Eye (tissue), 1 donor: ENCODE measurements around the gene ABCD1.
"Not testable (repeated sequence)": the region's sequence is repeated elsewhere in the genome, so short reads cannot be mapped to it uniquely, and the experiment has no call there.

Experiments
- DNase-seq: peaks from one replicate; pipeline ENCODE4 v3.0.0-alpha.2; 2015

Gene ABCD1

DNA sequence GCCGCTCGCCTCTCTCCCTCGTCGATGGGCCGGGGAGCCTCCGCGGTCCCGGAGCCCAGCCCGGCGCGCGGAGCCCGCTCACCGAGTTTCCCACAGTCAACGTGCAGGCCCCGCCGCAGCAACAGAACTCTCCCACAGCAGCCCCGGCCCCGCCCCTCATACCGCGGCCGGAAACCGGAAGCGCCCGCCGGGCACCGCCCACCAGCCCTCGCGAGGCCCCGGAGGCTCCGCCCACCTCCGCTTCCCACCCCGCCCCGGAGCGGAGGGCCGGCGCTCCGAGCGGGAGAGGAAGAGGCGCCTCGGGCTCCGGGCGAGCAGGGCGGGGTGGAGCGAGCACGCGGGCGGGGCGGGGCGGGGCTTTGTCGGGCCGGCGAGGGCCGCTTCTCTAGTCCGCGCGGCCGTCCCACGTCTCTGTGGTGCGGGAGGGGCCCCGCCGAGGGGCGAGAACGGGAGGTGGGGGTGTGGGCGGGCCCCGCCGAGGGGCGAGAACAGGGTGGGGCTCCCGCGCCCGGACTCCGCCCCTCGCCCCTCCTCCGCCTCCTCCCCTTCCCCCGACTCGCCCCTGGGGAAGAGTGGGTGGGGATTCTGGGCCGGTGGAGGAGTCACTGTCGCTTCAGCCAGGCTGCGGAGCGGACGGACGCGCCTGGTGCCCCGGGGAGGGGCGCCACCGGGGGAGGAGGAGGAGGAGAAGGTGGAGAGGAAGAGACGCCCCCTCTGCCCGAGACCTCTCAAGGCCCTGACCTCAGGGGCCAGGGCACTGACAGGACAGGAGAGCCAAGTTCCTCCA, at the start of gene ABCD1, which contains the start of gene BCAP31:
Gene ABCD1 (plus strand): TSS at position 605 of the 787 bp plus-strand sequence. CDS start 411 bp downstream, outside the sequence.
Gene BCAP31 (minus strand): TSS at position 136 of the 787 bp plus-strand sequence. CDS start 1,143 bp downstream, outside the sequence.
- DNase-seq = peak; percentile 94

DNA sequence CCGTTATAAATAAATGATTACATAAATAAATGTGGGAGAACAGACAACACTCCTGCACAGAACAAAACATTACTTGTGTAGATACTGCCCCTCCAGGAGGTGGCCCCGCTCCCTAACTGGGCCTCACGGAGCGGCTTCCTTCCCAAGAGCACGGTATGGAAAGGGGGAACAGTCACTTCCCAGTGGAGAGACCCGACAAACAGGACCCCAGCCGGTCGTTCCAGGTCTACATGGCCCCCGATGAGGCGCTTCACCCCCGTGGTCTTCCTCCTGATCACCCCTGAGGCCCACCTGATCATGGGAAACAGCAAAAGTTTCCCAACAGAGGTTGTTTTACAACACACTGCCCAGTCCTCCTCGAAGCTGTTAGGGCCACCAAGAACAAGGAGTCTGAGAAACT, 43.5 kb upstream of the ABCD1 start:
- no peak for DNase-seq

GRCh38 chrX:153683486-153683885, 41.2 kb upstream of the ABCD1 start:
- DNase-seq = not testable (repeated sequence)

GRCh38 chrX:153684467-153685155, 40.0 kb upstream of the ABCD1 start:
- DNase-seq = peak; percentile 65

DNA sequence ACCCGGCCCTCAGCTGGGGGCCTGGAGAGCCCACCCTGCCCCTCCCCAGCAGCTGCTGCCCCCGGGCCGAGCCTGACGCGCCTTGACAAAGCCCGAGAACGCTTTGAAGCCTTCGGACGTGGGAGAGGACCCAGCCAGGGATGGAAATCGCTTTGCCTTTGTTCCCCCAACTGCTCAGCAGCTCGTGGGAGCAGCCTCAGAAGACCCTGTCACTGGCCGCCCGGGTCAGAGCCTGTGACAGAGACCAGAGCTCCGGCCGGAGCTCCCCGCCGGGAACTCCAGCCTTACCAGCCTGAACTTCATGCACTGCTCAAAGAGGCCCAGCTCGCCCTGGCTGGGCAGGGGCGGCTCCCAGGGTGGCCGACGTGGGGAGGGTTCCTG, 39.5 kb upstream of the ABCD1 start:
- no peak for DNase-seq

DNA sequence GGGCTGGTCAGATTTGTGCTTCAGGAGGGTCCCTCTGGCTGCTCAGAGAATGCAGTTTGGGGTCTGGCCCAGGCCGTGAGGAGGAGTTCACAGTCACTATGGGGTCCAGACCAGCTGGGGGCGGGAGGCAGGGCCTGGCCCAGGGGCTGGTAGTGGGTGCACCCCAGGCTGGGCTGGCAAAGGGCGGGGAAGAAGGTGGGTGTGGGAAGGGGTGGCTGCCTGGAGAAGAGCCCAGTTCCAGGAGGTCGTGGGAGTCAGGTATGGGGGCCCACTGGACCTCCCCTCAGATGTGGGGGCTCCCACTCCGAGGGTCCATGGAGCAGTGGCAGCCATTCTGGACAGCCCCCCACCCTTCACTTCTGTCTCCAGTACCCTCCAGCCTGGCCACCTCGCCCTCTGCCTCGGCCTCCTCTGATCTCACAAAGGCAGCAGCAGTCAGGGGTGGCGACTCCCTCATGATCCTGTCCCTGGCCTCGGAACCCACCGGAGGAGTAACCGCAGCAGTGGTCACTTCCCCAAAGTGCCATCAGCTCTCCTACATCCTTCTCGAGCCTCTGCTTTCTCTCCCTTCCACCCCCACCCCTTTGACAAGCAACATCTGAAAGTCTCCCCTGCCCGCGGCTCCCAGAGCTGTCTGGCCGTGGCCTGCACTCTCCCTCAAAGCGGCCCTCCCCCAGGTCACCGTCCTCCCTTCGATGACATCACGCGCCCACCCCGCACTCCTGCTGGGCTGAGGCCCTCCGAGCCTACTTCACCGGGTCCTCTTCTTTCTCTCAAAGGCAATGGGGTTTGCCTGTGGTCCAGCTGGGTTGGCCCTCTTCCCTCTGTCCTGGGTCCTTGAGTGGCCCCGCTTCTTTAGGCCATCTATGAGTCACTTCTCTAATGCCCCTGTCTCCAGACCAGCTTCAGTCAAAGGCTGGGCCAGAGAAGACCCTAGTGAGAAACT, 38.6 kb upstream of the ABCD1 start:
- peak; percentile 37 for DNase-seq

GRCh38 chrX:153686711-153687110, 37.9 kb upstream of the ABCD1 start:
- DNase-seq = peak; percentile 48

GRCh38 chrX:153687121-153688039, 37.3 kb upstream of the ABCD1 start, which contains the start of gene SLC6A8:
TSS of gene SLC6A8 (plus strand) at chrX:153687926. CDS start at chrX:153688575, 649 bp downstream.
- peak; percentile 82 for DNase-seq

GRCh38 chrX:153688071-153688470, 36.6 kb upstream of the ABCD1 start:
- DNase-seq = no peak

GRCh38 chrX:153688506-153688905, 36.1 kb upstream of the ABCD1 start:
- DNase-seq = no peak

GRCh38 chrX:153688911-153689590, 35.6 kb upstream of the ABCD1 start:
- DNase-seq = peak; percentile 34

DNA sequence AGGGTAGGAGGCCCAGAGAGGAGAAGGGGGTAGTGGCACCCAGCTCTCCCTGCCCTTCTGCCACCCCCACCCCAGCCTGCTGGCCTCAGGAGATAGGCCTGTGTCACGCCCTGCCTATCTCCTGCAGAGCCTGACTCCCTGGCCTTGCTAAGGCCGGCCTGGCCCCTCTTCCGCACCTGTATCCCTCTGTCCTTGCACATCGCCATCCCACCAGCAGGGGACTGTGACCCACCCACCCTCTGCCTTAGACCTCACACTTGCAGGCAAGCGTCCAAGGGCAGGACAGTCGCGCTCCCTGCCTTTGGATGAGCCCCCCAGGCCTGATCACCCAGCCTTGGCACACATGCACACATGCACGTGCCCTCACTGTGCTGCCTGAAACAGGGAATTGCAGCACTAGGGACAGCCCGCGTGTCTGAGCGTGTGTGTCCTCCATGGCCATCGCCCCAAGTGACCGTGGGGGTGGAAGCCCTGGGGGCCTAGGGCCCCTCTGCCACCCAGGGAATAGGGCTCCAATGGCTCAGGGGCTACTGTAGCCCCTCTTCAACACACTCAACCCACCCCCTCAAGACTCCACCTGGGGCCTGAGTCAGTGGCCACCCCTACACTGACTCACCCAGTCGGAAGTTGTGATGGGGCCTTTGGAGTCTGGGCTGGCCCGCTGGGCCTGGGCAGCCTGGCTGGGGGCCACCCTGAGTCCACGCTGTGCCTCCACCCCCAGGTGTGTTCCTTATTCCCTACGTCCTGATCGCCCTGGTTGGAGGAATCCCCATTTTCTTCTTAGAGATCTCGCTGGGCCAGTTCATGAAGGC, 34.8 kb upstream of the ABCD1 start:
- DNase-seq = peak; percentile 35

DNA sequence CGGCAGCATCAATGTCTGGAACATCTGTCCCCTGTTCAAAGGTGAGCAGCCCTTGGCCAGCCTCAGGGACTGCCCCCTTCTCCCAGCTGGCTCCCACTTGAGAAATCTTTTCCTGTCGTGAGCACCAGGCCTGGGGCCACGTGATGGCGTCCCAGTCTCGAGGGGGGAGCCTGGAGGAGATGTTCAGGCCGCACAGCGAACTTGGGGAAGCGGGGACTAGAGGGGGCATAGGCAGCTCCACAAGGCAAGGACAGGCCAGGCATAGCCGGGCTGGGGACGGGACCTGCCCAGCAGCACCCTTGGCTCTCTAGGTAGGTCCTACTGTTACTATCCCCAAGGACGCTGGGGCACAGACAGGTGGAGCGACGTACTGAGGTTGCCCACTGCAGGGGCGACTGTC, 34.2 kb upstream of the ABCD1 start:
- no peak for DNase-seq

DNA sequence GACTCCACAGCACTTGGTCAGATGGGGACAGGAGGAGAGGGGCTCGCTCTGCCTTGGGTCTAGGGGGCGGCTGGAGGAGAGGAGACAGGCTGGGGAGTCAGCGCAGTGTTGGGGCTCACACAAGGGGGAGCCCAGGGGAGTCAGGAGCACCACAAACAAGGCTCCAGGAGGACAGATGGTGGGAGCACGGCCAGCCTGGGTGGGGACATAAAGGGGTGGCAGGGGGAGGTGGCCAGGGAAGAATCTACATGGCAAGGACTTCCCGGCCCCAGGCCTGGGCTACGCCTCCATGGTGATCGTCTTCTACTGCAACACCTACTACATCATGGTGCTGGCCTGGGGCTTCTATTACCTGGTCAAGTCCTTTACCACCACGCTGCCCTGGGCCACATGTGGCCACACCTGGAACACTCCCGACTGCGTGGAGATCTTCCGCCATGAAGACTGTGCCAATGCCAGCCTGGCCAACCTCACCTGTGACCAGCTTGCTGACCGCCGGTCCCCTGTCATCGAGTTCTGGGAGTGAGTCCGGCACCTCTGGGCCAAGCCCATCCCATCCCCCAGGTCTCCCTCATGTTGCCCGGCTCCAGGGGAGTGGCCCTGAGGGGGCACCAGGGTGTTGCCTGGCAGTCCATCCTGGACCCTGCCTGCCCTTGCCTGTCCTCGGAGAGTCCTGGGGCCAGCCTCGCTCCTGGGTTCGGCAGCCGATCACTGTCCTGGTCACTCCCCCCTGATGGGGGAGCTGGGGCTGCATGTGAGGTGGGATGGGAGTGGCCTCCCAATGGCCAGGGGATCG, 33.4 kb upstream of the ABCD1 start:
- DNase-seq = not testable (repeated sequence)

- DNase-seq = no peak
These were observed 32.7 kb upstream of the ABCD1 start for GRCh38 chrX:153692003-153692402.

- no peak for DNase-seq
These were observed 32.0 kb upstream of the ABCD1 start for GRCh38 chrX:153692611-153693156.

DNA sequence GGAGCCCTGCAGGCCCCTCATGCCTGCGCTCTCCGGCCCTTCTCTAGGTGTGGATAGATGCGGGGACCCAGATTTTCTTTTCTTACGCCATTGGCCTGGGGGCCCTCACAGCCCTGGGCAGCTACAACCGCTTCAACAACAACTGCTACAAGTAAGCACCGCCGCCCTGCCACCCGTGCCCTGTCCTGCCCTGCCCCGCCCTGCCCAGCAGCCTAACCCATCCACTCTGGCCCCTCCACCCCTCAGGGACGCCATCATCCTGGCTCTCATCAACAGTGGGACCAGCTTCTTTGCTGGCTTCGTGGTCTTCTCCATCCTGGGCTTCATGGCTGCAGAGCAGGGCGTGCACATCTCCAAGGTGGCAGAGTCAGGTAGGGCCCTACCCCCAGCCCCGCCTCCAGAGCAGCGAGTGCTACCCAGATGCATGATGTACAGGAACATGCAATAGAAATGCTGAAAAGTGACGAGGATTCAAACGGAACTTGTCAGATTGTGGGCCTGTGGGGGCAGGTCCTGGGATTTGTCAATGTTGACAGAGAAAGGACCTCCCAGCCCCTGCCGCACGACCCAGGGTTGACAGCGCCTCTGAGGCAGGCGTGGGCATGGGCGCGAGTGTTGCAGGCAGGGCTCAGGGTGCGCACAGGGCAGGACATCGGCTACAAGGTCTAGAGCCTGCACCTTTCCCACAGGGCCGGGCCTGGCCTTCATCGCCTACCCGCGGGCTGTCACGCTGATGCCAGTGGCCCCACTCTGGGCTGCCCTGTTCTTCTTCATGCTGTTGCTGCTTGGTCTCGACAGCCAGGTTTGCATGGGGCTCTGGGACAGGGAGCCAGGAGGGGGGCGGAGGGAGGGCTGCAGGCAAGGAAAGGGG, 31.2 kb upstream of the ABCD1 start:
- DNase-seq = no peak

DNA sequence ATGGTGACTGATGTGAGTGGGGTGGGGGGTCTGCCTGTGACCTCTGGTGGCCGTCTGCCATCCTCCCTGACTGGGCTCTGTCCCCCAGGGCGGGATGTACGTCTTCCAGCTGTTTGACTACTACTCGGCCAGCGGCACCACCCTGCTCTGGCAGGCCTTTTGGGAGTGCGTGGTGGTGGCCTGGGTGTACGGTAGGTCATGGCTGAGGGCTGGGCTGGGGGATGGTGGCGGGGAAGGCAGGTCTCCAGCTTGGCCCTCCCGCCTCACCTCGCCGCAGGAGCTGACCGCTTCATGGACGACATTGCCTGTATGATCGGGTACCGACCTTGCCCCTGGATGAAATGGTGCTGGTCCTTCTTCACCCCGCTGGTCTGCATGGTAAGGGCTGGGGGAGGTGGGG, 30.4 kb upstream of the ABCD1 start:
- DNase-seq = not testable (repeated sequence)
